BLaER1 (cell line): ENCODE results near the gene CBLB.

Source experiments
- H3K27ac ChIP-seq: shearing (Covaris generic); formaldehyde crosslinking; 2 replicates; pipeline ENCODE4 v1.8.1; 2022
- H3K27me3 ChIP-seq: shearing (Covaris generic); formaldehyde crosslinking; 2 replicates; pipeline ENCODE4 v1.8.1; 2022
- H3K36me3 ChIP-seq: shearing (Covaris generic); formaldehyde crosslinking; 2 replicates; pipeline ENCODE4 v1.8.1; 2022
- H3K4me1 ChIP-seq: shearing (Covaris generic); formaldehyde crosslinking; 2 replicates; pipeline ENCODE4 v1.8.1; 2022
- H3K4me2 ChIP-seq: shearing (Covaris generic); formaldehyde crosslinking; 2 replicates; pipeline ENCODE4 v1.8.1; 2022
- H3K4me3 ChIP-seq: shearing (Covaris generic); formaldehyde crosslinking; 2 replicates; pipeline ENCODE4 v1.8.1; 2022
- H3K9ac ChIP-seq: shearing (Covaris generic); formaldehyde crosslinking; 2 replicates; pipeline ENCODE4 v1.8.1; 2022
- H3K9me3 ChIP-seq: shearing (Covaris generic); formaldehyde crosslinking; 2 replicates; pipeline ENCODE4 v1.8.1; 2022
- H4K20me1 ChIP-seq: shearing (Covaris generic); formaldehyde crosslinking; 2 replicates; pipeline ENCODE4 v1.8.1; 2022
- Cebpa-rat ChIP-seq: shearing (Covaris generic); IDR thresholded peaks from 2 replicates; pipeline ENCODE4 v1.8.1; 2022

The CBLB gene

GRCh38 chr3:105611304-105612192, 257.3 kb downstream of the CBLB start:
- Histone ChIP-seq H3K9me3 (no peaks in the 10 kb centered on the region), H4K20me1 (no peaks in the 10 kb centered on the region), H3K27me3 (no peaks in the 10 kb centered on the region), H3K4me3 (no peak overlapping the region), H3K27ac (no peak overlapping the region), H3K4me2 (no peak overlapping the region), H3K36me3 (no peaks in the 10 kb centered on the region), H3K9ac (no peak overlapping the region), H3K4me1 (no peaks in the 10 kb centered on the region)
- no peak for TF ChIP-seq Cebpa-rat

- H3K4me1 ChIP-seq, result no peaks in the 10 kb centered on the region
- no peak for TF ChIP-seq Cebpa-rat
- H3K36me3 ChIP-seq, result no peaks in the 10 kb centered on the region
- no peaks in the 10 kb centered on the region for H3K9me3 ChIP-seq
- no peak overlapping the region for H3K27ac ChIP-seq
- no peaks in the 10 kb centered on the region for H3K27me3 ChIP-seq
- H4K20me1 ChIP-seq, result no peaks in the 10 kb centered on the region
- no peak overlapping the region for H3K4me2 ChIP-seq
- no peak overlapping the region for H3K4me3 ChIP-seq
- no peak overlapping the region for H3K9ac ChIP-seq
These were observed 258.3 kb downstream of the CBLB start for GRCh38 chr3:105610473-105610872.

DNA sequence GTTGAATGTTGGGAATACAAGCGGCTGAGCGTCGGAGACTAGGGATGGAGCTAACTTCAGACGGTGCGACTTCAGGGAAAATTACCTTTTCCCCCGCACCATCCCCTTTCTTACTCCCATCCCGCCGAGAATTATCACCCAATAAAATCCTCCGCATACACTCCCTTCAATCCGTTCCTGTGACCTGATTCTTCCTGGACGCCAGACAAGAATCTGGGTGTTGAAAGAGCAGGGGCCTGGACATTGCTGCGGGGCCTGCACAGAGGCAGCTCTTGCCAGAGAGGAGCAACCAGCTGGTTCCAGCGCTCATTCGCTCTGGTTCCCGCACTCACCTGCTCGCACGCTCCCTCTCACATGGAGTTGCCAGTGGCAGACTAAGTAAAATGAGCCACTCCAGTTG, 260.2 kb downstream of the CBLB start:
- Histone ChIP-seq H3K27ac (no peak overlapping the region), H3K9me3 (no peaks in the 10 kb centered on the region), H3K36me3 (no peaks in the 10 kb centered on the region), H3K4me2 (no peak overlapping the region), H3K4me1 (no peaks in the 10 kb centered on the region), H3K4me3 (no peak overlapping the region), H4K20me1 (no peaks in the 10 kb centered on the region), H3K9ac (no peak overlapping the region), H3K27me3 (no peaks in the 10 kb centered on the region)
- TF ChIP-seq Cebpa-rat, result no peak

GRCh38 chr3:105606016-105606415, 262.8 kb downstream of the CBLB start:
- Histone ChIP-seq H4K20me1 (no peaks in the 10 kb centered on the region), H3K4me2 (no peak overlapping the region), H3K9me3 (no peaks in the 10 kb centered on the region), H3K9ac (no peak overlapping the region), H3K36me3 (no peaks in the 10 kb centered on the region), H3K27me3 (no peaks in the 10 kb centered on the region), H3K27ac (no peak overlapping the region), H3K4me3 (no peak overlapping the region), H3K4me1 (no peaks in the 10 kb centered on the region)
- TF ChIP-seq Cebpa-rat, result no peak
